Activated CD8-positive, alpha-beta T cell treated with anti-CD3 and anti-CD28 coated beads for 36 hours (primary cell): ENCODE measurements around the gene TMEM123. TPM values are rescaled to one million over a fixed set of nuclear protein-coding genes. Genes with fewer than 3 reads are reported as not detected.
A peak's percentile ranks its signal among the peaks of the same experiment; 100 is the strongest.

ENCODE experiments used
- ATAC-seq: fragments of 200-7000 bp; cut with Tn5 transposase; one replicate; pipeline ENCODE4 v1.10.0; 2021; ENCODE audit warnings: mild to moderate bottlenecking, moderate library complexity
- CTCF ChIA-PET: fragments of 350-600 bp; sonication (Branson Sonifier 250); formaldehyde crosslinking; loops from one replicate; lab custom pipeline; 2021; ENCODE audit warnings: antibody characterized with exemption; lab: Charles Lee
- POLR2A ChIA-PET: fragments of 350-600 bp; sonication (Branson Sonifier 250); formaldehyde crosslinking; loops from one replicate; lab custom pipeline; 2021; ENCODE audit warnings: antibody characterized with exemption; lab: Charles Lee
- DNase-seq: peaks from one replicate; pipeline ENCODE4 v3.0.0-alpha.2; 2020
- H3K27ac Mint-ChIP-seq: one replicate; pipeline ENCODE4 v1.8.0; 2021; ENCODE audit warnings: mild to moderate bottlenecking, mixed read lengths
- H3K27me3 Mint-ChIP-seq: one replicate; pipeline ENCODE4 v1.8.0; 2021; ENCODE audit warnings: mixed read lengths
- H3K36me3 Mint-ChIP-seq: one replicate; pipeline ENCODE4 v1.8.0; 2021; ENCODE audit warnings: low read depth, mixed read lengths
- H3K4me1 Mint-ChIP-seq: one replicate; pipeline ENCODE4 v1.8.0; 2021; ENCODE audit warnings: low read depth, mixed read lengths
- H3K4me3 Mint-ChIP-seq: one replicate; pipeline ENCODE4 v1.8.0; 2021; ENCODE audit warnings: mild to moderate bottlenecking, moderate library complexity, mixed read lengths
- H3K9me3 Mint-ChIP-seq: one replicate; pipeline ENCODE4 v1.8.0; 2021; ENCODE audit warnings: mixed read lengths
- intact Hi-C: fragments of 100-400 bp; cut with micrococcal nuclease; formaldehyde crosslinking; loops from one replicate; pipeline ENCODE4 v1.10.0; 2022
- total RNA-seq, 2 experiments: library from RNA; stranded (reverse); gene quantifications; one replicate each; pipeline ENCODE4 v1.2.3, GENCODE V29; 2021
- TF ChIP-seq, protein P1 (sequence below): fragments of 200-600 bp; IDR thresholded peaks from one replicate; pipeline ENCODE4 v1.8.0; 2022; ENCODE audit warnings: antibody characterized with exemption, mild to moderate bottlenecking

TMEM123 gene
- total RNA-seq, 2 experiments from 2014 or later: 234 to 235 TPM

DNA sequence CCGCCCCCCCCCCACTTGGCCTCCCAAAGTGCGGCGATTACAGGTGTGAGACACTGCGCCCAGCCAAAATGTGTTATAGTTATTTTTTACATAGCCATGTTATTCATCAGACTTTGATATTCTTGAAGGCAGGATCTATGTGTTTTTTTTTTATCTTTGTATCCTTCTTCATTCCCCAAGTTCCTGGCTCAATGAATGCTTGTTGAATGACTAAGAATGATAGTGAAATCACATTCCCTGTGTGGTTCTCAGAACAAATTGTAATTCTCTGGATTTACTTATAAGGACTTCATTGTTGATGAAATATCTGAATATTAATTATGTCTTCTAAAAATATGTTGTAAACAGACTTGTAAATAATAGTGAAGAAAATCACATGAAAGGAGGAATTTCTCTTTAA lies 44.5 kb upstream of the TMEM123 start:
- ChIA-PET CTCF (interaction anchor here (1.5 to 1.8 kb wide), 10 partner anchors 18 to 169 kb away, joined by 4 to 63 read pairs (median 11); no protein-coding TSS in a partner anchor), POLR2A (no interaction called here)
- TF ChIP-seq, protein P1, sequence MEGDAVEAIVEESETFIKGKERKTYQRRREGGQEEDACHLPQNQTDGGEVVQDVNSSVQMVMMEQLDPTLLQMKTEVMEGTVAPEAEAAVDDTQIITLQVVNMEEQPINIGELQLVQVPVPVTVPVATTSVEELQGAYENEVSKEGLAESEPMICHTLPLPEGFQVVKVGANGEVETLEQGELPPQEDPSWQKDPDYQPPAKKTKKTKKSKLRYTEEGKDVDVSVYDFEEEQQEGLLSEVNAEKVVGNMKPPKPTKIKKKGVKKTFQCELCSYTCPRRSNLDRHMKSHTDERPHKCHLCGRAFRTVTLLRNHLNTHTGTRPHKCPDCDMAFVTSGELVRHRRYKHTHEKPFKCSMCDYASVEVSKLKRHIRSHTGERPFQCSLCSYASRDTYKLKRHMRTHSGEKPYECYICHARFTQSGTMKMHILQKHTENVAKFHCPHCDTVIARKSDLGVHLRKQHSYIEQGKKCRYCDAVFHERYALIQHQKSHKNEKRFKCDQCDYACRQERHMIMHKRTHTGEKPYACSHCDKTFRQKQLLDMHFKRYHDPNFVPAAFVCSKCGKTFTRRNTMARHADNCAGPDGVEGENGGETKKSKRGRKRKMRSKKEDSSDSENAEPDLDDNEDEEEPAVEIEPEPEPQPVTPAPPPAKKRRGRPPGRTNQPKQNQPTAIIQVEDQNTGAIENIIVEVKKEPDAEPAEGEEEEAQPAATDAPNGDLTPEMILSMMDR: no peak
- Mint-ChIP-seq H3K36me3 (no peaks in the 10 kb centered on the region), H3K9me3 (no peaks in the 10 kb centered on the region), H3K27ac (no peak overlapping the region), H3K4me3 (no peak overlapping the region), H3K27me3 (peaks cover 1% of the 10 kb centered on the region), H3K4me1 (peaks cover 19% of the 10 kb centered on the region)
- no peak for DNase-seq
- ATAC-seq: no peak
- intact Hi-C loops: loop anchor here (5.0 kb wide), 2 partner anchors 115 to 210 kb away; no protein-coding TSS in a partner anchor

DNA sequence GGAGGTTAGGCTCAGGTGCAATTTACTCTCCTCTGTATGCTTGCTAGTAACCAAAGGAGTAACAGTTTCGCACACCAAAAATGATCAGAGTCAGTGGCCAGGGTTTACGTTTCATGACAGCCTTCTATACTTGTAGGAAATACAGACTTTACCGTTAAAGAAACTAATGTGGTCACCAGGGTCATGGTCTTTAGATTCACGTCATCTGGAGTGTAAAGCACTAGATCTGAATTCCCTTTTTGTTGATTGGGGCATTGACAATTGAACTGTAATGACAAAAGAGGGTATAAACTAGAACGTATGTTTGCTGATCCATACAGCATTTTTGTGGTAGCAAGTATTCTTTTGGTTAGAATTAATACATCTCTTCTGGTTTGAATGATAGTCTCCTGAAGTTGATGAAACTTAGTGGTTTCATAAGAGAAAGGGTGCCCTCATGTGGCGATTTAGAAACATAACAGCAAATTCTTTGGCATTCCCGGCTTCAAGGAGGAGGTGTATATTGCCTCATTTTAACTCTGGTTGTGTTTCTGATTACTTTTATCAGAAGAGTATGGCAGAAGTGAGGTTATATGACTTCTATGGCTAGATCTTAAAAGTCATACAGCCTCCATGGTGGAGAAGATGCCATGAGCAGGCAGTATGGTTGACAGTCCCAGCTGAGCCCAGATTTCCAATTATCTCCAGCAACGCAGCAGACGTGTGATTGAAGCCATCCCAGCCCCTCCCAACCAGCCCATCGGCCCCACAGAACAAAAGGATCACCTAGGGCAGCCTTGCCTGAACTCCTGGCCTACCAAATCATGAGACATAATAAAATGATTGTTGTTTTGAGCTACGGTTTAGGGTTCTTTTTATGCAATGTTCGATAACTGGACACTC lies 42.8 kb upstream of the TMEM123 start:
- no peak overlapping the region for H3K4me3 Mint-ChIP-seq
- no peaks in the 10 kb centered on the region for H3K36me3 Mint-ChIP-seq
- ChIA-PET CTCF (interaction anchor here (0.7 to 1.8 kb wide), 54 partner anchors 9 to 207 kb away, joined by 3 to 63 read pairs (median 5); partner anchors contain the start of gene MMP20), POLR2A (interaction anchor here (0.6 to 1.0 kb wide), 5 partner anchors 12 to 154 kb away, joined by 3 to 5 read pairs (median 3); no protein-coding TSS in a partner anchor)
- ATAC-seq (peak; percentile 68), DNase-seq (peak; percentile 51)
- intact Hi-C loops: loop anchor here (1.0 to 5.0 kb wide), 5 partner anchors 45 to 208 kb away; no protein-coding TSS in a partner anchor
- TF ChIP-seq, protein P1: peak; percentile 92
- H3K9me3 Mint-ChIP-seq: no peaks in the 10 kb centered on the region
- H3K27ac Mint-ChIP-seq: peak overlapping the region; percentile 14
- peaks cover 1% of the 10 kb centered on the region for H3K27me3 Mint-ChIP-seq
- H3K4me1 Mint-ChIP-seq: peaks cover 23% of the 10 kb centered on the region

DNA sequence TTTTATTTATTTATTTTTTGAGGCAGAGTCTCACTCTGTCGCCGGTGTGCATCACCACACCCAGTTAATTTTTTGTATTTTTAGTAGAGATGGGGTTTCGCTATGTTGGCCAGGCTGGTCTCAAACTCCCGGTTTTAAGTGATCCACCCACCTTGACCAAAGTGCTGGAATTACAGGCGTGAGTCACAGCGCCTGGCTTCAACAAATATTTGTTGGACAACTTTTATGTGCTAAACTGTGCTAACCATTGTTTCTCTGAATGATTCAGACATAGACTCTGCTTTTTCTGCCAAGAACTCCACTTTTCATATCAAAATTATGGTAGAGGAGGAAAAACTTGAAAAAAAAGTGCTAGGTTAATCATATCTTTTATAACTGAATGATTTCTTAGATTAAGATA lies 41.7 kb upstream of the TMEM123 start:
- intact Hi-C loops: loop anchor here (2.0 kb wide), 1 partner anchor 43 kb away; no protein-coding TSS in a partner anchor

DNA sequence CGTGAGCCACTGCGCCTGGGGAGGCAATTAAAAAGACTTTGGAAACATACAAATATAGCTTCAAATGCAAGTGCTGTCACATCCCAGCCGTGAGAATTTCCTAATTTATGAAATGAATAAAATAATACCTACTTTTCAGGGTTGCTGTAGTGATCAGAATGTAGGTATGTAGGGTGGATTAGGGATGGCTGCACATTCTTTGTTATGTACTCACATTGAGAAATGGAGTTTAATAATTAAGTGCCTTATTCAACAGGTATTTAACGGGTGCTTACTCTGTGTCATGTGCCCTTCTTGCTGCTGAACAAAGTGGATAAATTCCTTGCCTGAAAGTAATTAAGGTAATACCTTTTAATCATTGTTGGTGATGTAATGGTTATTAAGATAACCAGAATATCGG lies 41.0 kb upstream of the TMEM123 start:
- CTCF ChIA-PET: interaction anchor here (0.9 to 2.5 kb wide), 10 partner anchors 26 to 225 kb away, joined by 3 to 6 read pairs (median 3); no protein-coding TSS in a partner anchor
- H3K36me3 Mint-ChIP-seq: no peaks in the 10 kb centered on the region
- TF ChIP-seq, protein P1: no peak
- no peak overlapping the region for H3K27ac Mint-ChIP-seq
- POLR2A ChIA-PET: no interaction called here
- ATAC-seq: no peak
- DNase-seq: no peak
- intact Hi-C loops: no loop called here
- H3K27me3 Mint-ChIP-seq: peaks cover 1% of the 10 kb centered on the region
- no peaks in the 10 kb centered on the region for H3K9me3 Mint-ChIP-seq
- H3K4me3 Mint-ChIP-seq: no peak overlapping the region
- H3K4me1 Mint-ChIP-seq: peaks cover 38% of the 10 kb centered on the region

More for the DNA sequence above, 41.7 kb upstream of the TMEM123 start:
- Mint-ChIP-seq H3K36me3 (no peaks in the 10 kb centered on the region), H3K9me3 (no peaks in the 10 kb centered on the region), H3K4me3 (no peak overlapping the region), H3K27me3 (peaks cover 1% of the 10 kb centered on the region), H3K27ac (no peak overlapping the region), H3K4me1 (peaks cover 31% of the 10 kb centered on the region)
- ATAC-seq: no peak
- no peak for DNase-seq
- CTCF ChIA-PET: interaction anchor here (1.0 to 2.5 kb wide), 7 partner anchors 88 to 152 kb away, joined by 3 to 6 read pairs (median 3); no protein-coding TSS in a partner anchor
- TF ChIP-seq, protein P1: no peak
- POLR2A ChIA-PET: no interaction called here
